Astrocyte of the spinal cord (primary cell): ENCODE measurements around the gene NLGN2.

Source experiments
- DNase-seq: peaks from one replicate; pipeline ENCODE4 v3.0.0; 2011; ENCODE audit warnings: low read depth, low spot score
- H3K4me3 ChIP-seq: 2 replicates; pipeline ENCODE4 v1.5.1; 2011; ENCODE audit warnings: low read depth, mild to moderate bottlenecking, low read length, moderate library complexity
- in situ Hi-C: cut with HindIII; loops from 2 replicates; pipeline ENCODE4 v1.10.0; 2017; ENCODE audit warnings: low sequenced_read_pairs
- TF ChIP-seq, protein P1 (sequence below): IDR thresholded peaks from 2 replicates; pipeline ENCODE4 v1.5.1; 2012; ENCODE audit warnings: low read depth, mild to moderate bottlenecking, low read length, inconsistent platforms

Gene NLGN2

GRCh38 chr17:7369825-7370224, 37.8 kb upstream of the NLGN2 start:
- no peak for DNase-seq
- in situ Hi-C loops: no loop called here
- no peak overlapping the region for H3K4me3 ChIP-seq
- TF ChIP-seq, protein P1, sequence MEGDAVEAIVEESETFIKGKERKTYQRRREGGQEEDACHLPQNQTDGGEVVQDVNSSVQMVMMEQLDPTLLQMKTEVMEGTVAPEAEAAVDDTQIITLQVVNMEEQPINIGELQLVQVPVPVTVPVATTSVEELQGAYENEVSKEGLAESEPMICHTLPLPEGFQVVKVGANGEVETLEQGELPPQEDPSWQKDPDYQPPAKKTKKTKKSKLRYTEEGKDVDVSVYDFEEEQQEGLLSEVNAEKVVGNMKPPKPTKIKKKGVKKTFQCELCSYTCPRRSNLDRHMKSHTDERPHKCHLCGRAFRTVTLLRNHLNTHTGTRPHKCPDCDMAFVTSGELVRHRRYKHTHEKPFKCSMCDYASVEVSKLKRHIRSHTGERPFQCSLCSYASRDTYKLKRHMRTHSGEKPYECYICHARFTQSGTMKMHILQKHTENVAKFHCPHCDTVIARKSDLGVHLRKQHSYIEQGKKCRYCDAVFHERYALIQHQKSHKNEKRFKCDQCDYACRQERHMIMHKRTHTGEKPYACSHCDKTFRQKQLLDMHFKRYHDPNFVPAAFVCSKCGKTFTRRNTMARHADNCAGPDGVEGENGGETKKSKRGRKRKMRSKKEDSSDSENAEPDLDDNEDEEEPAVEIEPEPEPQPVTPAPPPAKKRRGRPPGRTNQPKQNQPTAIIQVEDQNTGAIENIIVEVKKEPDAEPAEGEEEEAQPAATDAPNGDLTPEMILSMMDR: no peak

GRCh38 chr17:7370853-7371252, 36.8 kb upstream of the NLGN2 start:
- TF ChIP-seq, protein P1: no peak
- in situ Hi-C loops: no loop called here

GRCh38 chr17:7374353-7374752, 33.3 kb upstream of the NLGN2 start:
- TF ChIP-seq, protein P1: no peak
- no peak overlapping the region for H3K4me3 ChIP-seq
- no peak for DNase-seq
- in situ Hi-C loops: no loop called here

More at GRCh38 chr17:7370853-7371252, 36.8 kb upstream of the NLGN2 start:
- DNase-seq: no peak
- no peak overlapping the region for H3K4me3 ChIP-seq

- no peak overlapping the region for H3K4me3 ChIP-seq
- in situ Hi-C loops: no loop called here
- TF ChIP-seq, protein P1: no peak
Observed at GRCh38 chr17:7379134-7379533, 28.5 kb upstream of the NLGN2 start.

GRCh38 chr17:7380321-7380720, 27.3 kb upstream of the NLGN2 start:
- no peak for DNase-seq
- H3K4me3 ChIP-seq: no peak overlapping the region
- TF ChIP-seq, protein P1: no peak
- in situ Hi-C loops: no loop called here

More at GRCh38 chr17:7379134-7379533, 28.5 kb upstream of the NLGN2 start:
- DNase-seq: no peak

DNA sequence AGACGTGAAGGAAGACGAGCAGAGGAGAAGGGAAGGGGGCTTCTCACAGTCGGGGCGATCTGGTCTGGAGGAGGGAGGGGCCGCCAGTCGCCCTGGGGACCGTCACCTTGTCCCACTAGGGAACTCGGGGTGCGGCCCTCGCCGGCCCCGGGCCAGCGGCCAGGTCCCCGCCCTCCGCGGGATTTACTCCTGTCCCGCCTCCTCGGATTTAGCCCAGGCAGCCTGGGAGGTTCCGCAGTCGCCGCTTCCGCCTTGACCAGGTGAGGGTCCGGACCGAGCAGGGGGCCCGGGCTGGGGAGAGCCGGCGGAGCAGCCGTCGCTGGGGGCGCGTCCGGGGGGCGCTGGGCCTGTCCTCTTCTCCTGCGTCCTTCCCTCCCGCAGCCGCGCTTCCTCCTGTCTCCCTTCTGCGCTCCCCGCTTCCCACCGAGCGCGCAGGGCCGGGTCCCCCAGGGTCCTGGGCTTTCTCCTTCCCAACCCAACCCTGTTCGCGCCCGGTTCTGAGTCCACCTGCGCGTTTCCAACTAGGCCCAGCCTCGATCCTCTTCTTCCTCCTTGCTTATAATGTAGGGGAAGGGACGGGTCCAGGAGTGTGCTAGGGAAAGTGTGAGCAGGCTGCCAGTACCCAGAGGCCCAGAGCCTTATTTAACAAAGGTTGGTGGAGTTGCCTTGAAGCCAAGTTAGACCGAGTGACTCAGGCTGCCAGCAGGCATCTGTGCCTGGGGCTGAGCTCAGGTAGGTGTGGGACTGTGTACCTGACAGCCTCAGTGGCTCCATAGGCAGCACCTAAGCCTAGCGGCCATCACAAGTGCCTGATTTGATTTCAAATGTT, 26.6 kb upstream of the NLGN2 start, which contains the start of gene TNK1:
Gene TNK1, plus strand, starts transcription at position 235 of the 829 bp plus-strand sequence. CDS start 1,838 bp downstream, outside the sequence.
- in situ Hi-C loops: no loop called here
- TF ChIP-seq, protein P1: no peak
- no peak for DNase-seq
- H3K4me3 ChIP-seq: no peak within 1 kb of the TSS
